HG03457 (cell line): ENCODE measurements around the gene MIEN1.
"Not testable (repeated sequence)": the region's sequence is repeated elsewhere in the genome, so short reads cannot be mapped to it uniquely, and the experiment has no call there.

ENCODE experiments used
- ATAC-seq: cut with Tn5 transposase; IDR thresholded peaks from one replicate; pipeline ENCODE4 v1.9.1; 2021; ENCODE audit warnings: moderate number of reproducible peaks; ENCODE audit not compliant: unreplicated experiment

MIEN1 gene

GRCh38 chr17:39730095-39730921, at the start of gene MIEN1:
TSS of gene MIEN1 (minus strand) at chr17:39730532. CDS start at chr17:39730495, 37 bp downstream.
- peak; percentile 69 for ATAC-seq

- no peak for ATAC-seq
Observed at GRCh38 chr17:39777534-39778365, 47.4 kb upstream of the MIEN1 start.

GRCh38 chr17:39776252-39776651, 45.9 kb upstream of the MIEN1 start:
- no peak for ATAC-seq

GRCh38 chr17:39775031-39775430, 44.7 kb upstream of the MIEN1 start:
- no peak for ATAC-seq

GRCh38 chr17:39774047-39774446, 43.7 kb upstream of the MIEN1 start:
- no peak for ATAC-seq

- ATAC-seq: no peak
Observed at GRCh38 chr17:39772987-39773934, 42.9 kb upstream of the MIEN1 start.

GRCh38 chr17:39772415-39772814, 42.1 kb upstream of the MIEN1 start:
- ATAC-seq: no peak

GRCh38 chr17:39769974-39770587, 39.7 kb upstream of the MIEN1 start:
- ATAC-seq: peak; percentile 31

- ATAC-seq: no peak
Observed at GRCh38 chr17:39767147-39767546, 36.8 kb upstream of the MIEN1 start.

- ATAC-seq: no peak
Observed at GRCh38 chr17:39765766-39766165, 35.4 kb upstream of the MIEN1 start.

- ATAC-seq: no peak
Observed at GRCh38 chr17:39765175-39765574, 34.8 kb upstream of the MIEN1 start.

GRCh38 chr17:39764171-39764570, 33.8 kb upstream of the MIEN1 start:
- not testable (repeated sequence) for ATAC-seq

GRCh38 chr17:39763051-39763820, 32.9 kb upstream of the MIEN1 start:
- ATAC-seq: no peak

- ATAC-seq: no peak
Observed at GRCh38 chr17:39761861-39762496, 31.6 kb upstream of the MIEN1 start.

GRCh38 chr17:39759204-39759603, 28.9 kb upstream of the MIEN1 start:
- ATAC-seq: no peak

- no peak for ATAC-seq
Observed at GRCh38 chr17:39757931-39758873, 27.9 kb upstream of the MIEN1 start.

GRCh38 chr17:39757176-39757662, 26.9 kb upstream of the MIEN1 start:
- no peak for ATAC-seq
